Measurements from ENCODE around the gene LRTM2.

Gene LRTM2

DNA sequence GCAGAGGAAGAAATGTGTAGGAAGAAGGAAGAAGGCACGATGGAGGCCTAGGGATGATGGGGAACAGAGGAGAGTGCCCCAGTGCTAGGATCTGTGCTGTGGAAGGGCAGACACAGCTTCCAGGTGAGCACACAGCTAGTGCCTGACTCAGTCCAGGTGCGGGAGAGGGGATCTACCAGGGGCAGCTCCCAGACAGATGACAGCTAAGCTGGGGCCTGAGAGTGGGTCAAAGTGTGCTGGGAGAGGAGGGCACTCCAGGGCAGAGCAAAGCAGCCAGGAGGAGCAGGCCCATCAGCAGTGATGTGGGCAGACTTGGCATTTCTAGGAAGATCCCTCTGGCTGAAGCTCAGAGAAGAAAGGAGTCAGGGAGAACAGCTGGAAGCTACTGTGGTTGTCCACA lies 36.7 kb downstream of the LRTM2 start:
- Histone ChIP-seq H3K36me3 (peaks cover 0 to 4% (median 0%) of the 10 kb centered on the region in 11 experiments; a peak in 2 of 22 replicates), H3K9ac (no peak overlapping the region), H3K27ac (no peak overlapping the region), H3K27me3 (no peaks in the 10 kb centered on the region), H3K4me1 (peaks cover 7 to 21% (median 17%) of the 10 kb centered on the region in 10 experiments), H3K9me3 (replicated peaks in 1 of 11) (peaks cover 0 to 12% (median 0%) of the 10 kb centered on the region in 11 experiments; a peak in 5 of 22 replicates), H3K4me3 (no peak overlapping the region), H3K4me2 (no peak overlapping the region), H4K20me1 (no peaks in the 10 kb centered on the region)
- TF ChIP-seq Cebpa-rat (IDR thresholded peaks at IDR 0.05) = no peak

DNA sequence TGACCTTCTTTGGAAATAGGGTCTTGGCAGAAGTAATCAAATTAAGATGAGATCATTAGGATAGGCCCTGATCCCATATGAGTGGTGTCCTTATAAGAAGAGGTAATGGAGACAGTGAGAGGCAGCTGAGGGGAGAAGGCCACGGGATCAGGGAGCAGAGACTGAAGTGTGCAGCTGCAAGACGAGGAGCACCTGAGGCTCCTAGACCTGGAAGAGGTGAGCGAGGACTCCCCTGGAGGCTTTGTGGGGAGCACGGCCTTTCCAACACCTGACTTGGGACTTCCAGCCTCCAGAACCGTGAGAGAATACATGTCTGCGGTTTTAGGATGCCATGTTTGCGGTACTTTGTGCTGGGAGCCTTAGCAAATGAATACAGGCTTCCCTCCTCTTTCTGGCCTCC lies 37.5 kb downstream of the LRTM2 start:
- Histone ChIP-seq H3K27ac (no peak overlapping the region), H3K4me1 (peaks cover 6 to 16% (median 11%) of the 10 kb centered on the region in 10 experiments; a peak in 18 of 20 replicates), H3K27me3 (no peaks in the 10 kb centered on the region)

DNA sequence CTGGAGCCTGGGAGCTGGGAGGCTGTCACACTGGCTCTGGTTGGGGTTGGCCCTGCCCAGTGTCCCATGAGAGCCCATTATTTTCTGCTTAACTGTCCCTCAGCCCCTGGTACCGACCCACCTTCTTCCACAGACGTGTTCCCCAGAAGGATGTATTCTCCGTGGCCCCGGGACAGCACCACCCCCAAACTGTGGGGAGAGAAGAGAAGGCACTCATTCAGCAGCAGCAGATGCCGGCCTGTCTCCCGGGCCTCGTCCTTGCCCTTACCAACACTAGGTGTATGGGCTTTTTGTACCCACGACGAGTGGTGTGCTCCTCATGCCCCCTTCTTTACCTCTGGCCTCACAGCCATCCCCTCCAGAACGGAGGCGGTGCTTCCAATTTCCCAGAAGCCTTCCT lies 38.1 kb downstream of the LRTM2 start:
- no peaks in the 10 kb centered on the region for H4K20me1 ChIP-seq
- no peak overlapping the region for H3K4me3 ChIP-seq
- H3K36me3 ChIP-seq = peaks cover 0 to 4% (median 0%) of the 10 kb centered on the region in 11 experiments; a peak in 2 of 22 replicates
- H3K9me3 ChIP-seq (replicated peaks in 1 of 11) = peaks cover 0 to 12% (median 0%) of the 10 kb centered on the region in 11 experiments; a peak in 5 of 22 replicates
- peaks cover 8 to 16% (median 10%) of the 10 kb centered on the region in 10 experiments; a peak in 18 of 20 replicates for H3K4me1 ChIP-seq
- no peaks in the 10 kb centered on the region for H3K27me3 ChIP-seq
- 0 out of 22 replicates have a peak overlapping the region, but pooled peaks of 1 of the 11 experiments have one; percentile 5 for H3K9ac ChIP-seq
- no peak for TF ChIP-seq Cebpa-rat (IDR thresholded peaks at IDR 0.05)
- H3K27ac ChIP-seq = no peak overlapping the region
- no peak overlapping the region for H3K4me2 ChIP-seq

More for the DNA sequence above, 37.5 kb downstream of the LRTM2 start:
- Histone ChIP-seq H3K4me3 (no peak overlapping the region), H3K9ac (no peak overlapping the region), H3K9me3 (replicated peaks in 1 of 11) (peaks cover 0 to 12% (median 0%) of the 10 kb centered on the region in 11 experiments; a peak in 5 of 22 replicates), H4K20me1 (no peaks in the 10 kb centered on the region), H3K36me3 (peaks cover 0 to 4% (median 0%) of the 10 kb centered on the region in 11 experiments; a peak in 2 of 22 replicates), H3K4me2 (no peak overlapping the region)
- TF ChIP-seq Cebpa-rat (IDR thresholded peaks at IDR 0.05) = no peak

- H4K20me1 ChIP-seq = no peaks in the 10 kb centered on the region
- H3K4me2 ChIP-seq = no peak overlapping the region
- no peak overlapping the region for H3K27ac ChIP-seq
- H3K9me3 ChIP-seq (replicated peaks in 1 of 11) = peaks cover 0 to 4% (median under 1%) of the 10 kb centered on the region in 11 experiments; a peak in 5 of 22 replicates
- H3K9ac ChIP-seq = no peak overlapping the region
- H3K4me3 ChIP-seq = no peak overlapping the region
- peaks cover 8 to 16% (median 10%) of the 10 kb centered on the region in 10 experiments; a peak in 18 of 20 replicates for H3K4me1 ChIP-seq
- H3K36me3 ChIP-seq = no peaks in the 10 kb centered on the region
- TF ChIP-seq Cebpa-rat (IDR thresholded peaks at IDR 0.05) = no peak
- no peaks in the 10 kb centered on the region for H3K27me3 ChIP-seq
Observed at GRCh38 chr12:1859643-1860042, 39.3 kb downstream of the LRTM2 start.

GRCh38 chr12:1862973-1863372 lies 42.6 kb downstream of the LRTM2 start:
- Histone ChIP-seq H3K27ac (no peak overlapping the region), H3K4me2 (peak overlapping the region in 3 of 11 experiments; percentile 2 to 20 (median 3); a peak in 1 of 22 replicates), H3K36me3 (no peaks in the 10 kb centered on the region), H3K9me3 (replicated peaks in 1 of 11) (peaks cover 0 to 17% (median 9%) of the 10 kb centered on the region in 11 experiments; a peak in 12 of 22 replicates), H3K4me1 (peaks cover 0 to 10% (median 2%) of the 10 kb centered on the region in 10 experiments; a peak in 9 of 20 replicates), H3K4me3 (no peak overlapping the region), H3K27me3 (no peaks in the 10 kb centered on the region), H3K9ac (no peak overlapping the region), H4K20me1 (no peaks in the 10 kb centered on the region)
- TF ChIP-seq Cebpa-rat (IDR thresholded peaks at IDR 0.05) = no peak

GRCh38 chr12:1863823-1864222 lies 43.5 kb downstream of the LRTM2 start:
- H3K27ac ChIP-seq = no peak overlapping the region
- H3K36me3 ChIP-seq = no peaks in the 10 kb centered on the region
- TF ChIP-seq Cebpa-rat (IDR thresholded peaks at IDR 0.05) = no peak
- H3K9me3 ChIP-seq (replicated peaks in 1 of 11) = peaks cover 8 to 24% (median 17%) of the 10 kb centered on the region in 11 experiments; a peak in 14 of 22 replicates
- H3K27me3 ChIP-seq = no peaks in the 10 kb centered on the region
- H3K9ac ChIP-seq = no peak overlapping the region
- H3K4me2 ChIP-seq = no peak overlapping the region
- peaks cover 0 to 10% (median 2%) of the 10 kb centered on the region in 10 experiments; a peak in 9 of 20 replicates for H3K4me1 ChIP-seq
- no peak overlapping the region for H3K4me3 ChIP-seq
- H4K20me1 ChIP-seq = no peaks in the 10 kb centered on the region

- H3K4me1 ChIP-seq = peaks cover 0 to 10% (median 2%) of the 10 kb centered on the region in 10 experiments; a peak in 9 of 20 replicates
- no peaks in the 10 kb centered on the region for H3K27me3 ChIP-seq
- no peaks in the 10 kb centered on the region for H3K36me3 ChIP-seq
- H3K4me3 ChIP-seq = no peak overlapping the region
- no peak overlapping the region for H3K4me2 ChIP-seq
- no peaks in the 10 kb centered on the region for H4K20me1 ChIP-seq
- H3K9ac ChIP-seq = no peak overlapping the region
- no peak for TF ChIP-seq Cebpa-rat (IDR thresholded peaks at IDR 0.05)
- peaks cover 9 to 28% (median 23%) of the 10 kb centered on the region in 11 experiments; a peak in 14 of 22 replicates for H3K9me3 ChIP-seq (replicated peaks in 1 of 11)
- no peak overlapping the region for H3K27ac ChIP-seq
Observed at GRCh38 chr12:1864456-1864855, 44.1 kb downstream of the LRTM2 start.

GRCh38 chr12:1864867-1865266 lies 44.5 kb downstream of the LRTM2 start:
- Histone ChIP-seq H3K4me2 (no peak overlapping the region), H4K20me1 (no peaks in the 10 kb centered on the region), H3K4me1 (peaks cover 0 to 10% (median 2%) of the 10 kb centered on the region in 10 experiments; a peak in 8 of 20 replicates), H3K9me3 (replicated peaks in 1 of 11) (peaks cover 9 to 32% (median 24%) of the 10 kb centered on the region in 11 experiments; a peak in 14 of 22 replicates), H3K27ac (no peak overlapping the region), H3K36me3 (no peaks in the 10 kb centered on the region), H3K9ac (no peak overlapping the region), H3K27me3 (no peaks in the 10 kb centered on the region), H3K4me3 (no peak overlapping the region)
- no peak for TF ChIP-seq Cebpa-rat (IDR thresholded peaks at IDR 0.05)

- no peak for TF ChIP-seq Cebpa-rat (IDR thresholded peaks at IDR 0.05)
- Histone ChIP-seq H3K27me3 (no peaks in the 10 kb centered on the region), H3K9me3 (replicated peaks in 1 of 11) (peaks cover 9 to 37% (median 24%) of the 10 kb centered on the region in 11 experiments; a peak in 14 of 22 replicates), H3K4me1 (peaks cover 0 to 10% (median 2%) of the 10 kb centered on the region in 10 experiments; a peak in 8 of 20 replicates), H3K36me3 (no peaks in the 10 kb centered on the region), H3K9ac (no peak overlapping the region), H3K27ac (no peak overlapping the region), H4K20me1 (no peaks in the 10 kb centered on the region), H3K4me3 (no peak overlapping the region), H3K4me2 (no peak overlapping the region)
Observed at GRCh38 chr12:1865284-1865866, 45.0 kb downstream of the LRTM2 start.

Measured in BLaER1 treated with 17β-estradiol and CSF1 and Interleukin-3, amounts not matched to agents 10 nM and 100 nM (cell line).